Activated naive CD8-positive, alpha-beta T cell treated with anti-CD3 and anti-CD28 coated beads, Interleukin-2, amount 50 U/mL, for 16 hours (primary cell): ENCODE results near the gene TMOD2.

Experiments used
- DNase-seq: peaks from one replicate; pipeline ENCODE4 v3.0.0-alpha.2; 2020; ENCODE audit warnings: low read depth, low spot score

The TMOD2 gene

DNA sequence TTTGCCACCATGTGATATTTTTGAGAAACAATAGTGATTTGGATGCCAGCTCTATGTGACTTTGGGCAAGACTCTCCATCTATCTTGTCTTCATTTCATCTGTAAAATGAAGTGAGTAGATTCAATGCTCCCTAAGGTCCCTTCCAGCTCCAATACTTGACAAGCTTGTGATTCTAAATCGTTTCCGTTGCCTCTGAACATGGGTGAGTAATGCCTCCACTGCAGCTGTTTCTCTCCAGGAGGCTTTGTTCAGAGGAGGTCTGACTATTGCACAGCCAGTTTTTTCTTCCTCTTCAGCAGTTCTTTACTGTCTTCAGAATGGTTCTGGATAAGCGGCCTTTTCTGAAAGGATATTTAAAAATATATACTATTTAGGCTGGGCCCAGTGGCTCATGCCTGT lies 63.2 kb downstream of the TMOD2 start:
- DNase-seq: no peak

DNA sequence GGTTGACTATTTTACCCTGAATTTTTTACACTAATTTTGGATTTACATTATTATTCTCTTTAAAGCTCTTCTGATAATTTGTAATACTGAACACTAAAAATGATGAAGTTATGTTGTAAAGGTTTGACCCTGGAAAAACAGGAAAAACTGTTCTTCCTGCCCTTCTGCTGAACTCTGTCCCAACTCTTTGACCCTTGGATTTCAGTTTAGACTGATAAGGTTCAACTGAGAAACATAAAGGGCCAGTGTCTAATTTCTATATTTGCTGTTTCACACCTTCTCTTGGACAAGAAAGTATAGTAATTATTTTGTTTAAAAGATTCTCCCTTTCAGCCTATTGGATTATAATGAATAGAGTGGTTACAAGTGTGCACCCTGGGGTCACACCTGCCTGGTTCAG lies 65.2 kb downstream of the TMOD2 start:
- no peak for DNase-seq

DNA sequence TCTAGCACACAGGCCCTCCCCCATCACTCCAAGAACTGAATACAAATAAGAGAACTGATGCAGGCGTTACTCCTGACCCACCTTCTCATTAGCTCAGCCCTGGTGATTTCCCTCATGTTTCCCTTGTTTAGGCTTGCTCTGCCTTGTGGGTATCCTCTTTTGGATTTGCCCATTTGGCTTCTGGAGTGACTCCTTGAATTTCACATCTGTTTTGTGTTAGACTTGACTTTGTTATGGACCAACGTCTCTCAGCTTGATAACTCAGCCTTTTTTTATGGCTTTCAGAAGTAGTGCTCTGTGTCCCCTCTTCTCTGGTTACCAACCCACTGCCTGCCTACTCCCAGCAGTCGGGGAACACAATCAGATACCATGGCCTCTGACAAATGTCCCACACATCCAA lies 66.8 kb downstream of the TMOD2 start:
- no peak for DNase-seq

DNA sequence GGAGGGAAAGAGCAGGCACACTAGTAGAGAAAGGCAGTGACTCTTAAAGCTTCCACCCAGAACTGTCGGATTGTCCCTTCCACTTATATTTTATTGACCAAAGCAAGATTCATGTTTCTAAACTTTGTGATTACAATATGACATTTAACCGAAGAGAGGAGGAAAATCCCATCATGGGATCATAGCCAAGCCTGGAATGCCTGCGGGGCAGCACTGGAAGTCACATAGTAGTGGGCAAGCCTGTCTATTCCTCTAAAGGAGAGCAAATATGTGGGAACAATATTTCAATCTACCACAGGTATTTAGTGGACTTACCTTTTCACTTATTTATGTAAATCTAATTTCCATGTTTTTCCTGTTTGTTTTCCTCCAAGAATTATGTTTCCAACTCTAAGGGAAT lies 74.3 kb downstream of the TMOD2 start:
- no peak for DNase-seq

DNA sequence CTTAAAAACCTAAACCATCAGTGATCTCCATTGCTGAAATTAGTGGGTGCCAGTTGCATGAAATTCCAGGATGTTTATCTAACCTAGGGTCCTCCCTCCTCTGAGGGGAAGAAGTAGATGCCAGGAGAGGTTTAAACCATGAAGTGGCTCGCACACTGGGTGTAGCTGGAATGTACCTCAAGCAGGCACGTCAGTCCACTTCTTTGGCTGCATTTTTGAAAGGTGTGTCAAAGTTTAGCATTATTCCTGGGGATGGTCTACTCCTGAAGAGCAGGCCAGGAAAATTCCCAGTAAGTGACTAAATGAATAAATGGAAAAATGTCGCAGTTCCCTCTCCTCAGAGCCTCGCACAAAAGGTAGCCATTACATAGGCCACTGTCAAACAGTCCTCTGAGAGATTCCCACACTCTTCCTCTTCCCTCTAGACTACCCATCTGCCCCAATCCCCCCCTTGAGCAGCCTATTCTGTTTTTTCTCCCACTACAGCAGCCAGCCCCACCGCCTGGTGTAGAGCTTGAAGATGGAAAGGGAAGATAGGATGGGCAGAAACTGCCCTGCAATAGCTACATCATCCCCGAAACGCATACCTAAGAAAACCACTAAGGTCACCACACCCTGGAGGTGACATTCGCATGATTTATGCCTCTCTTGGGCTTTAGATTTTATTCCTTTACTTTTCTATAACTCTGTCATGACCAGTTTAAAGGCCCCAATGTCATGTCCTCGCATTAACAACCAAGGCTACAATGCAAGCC lies 77.4 kb downstream of the TMOD2 start:
- DNase-seq: no peak

DNA sequence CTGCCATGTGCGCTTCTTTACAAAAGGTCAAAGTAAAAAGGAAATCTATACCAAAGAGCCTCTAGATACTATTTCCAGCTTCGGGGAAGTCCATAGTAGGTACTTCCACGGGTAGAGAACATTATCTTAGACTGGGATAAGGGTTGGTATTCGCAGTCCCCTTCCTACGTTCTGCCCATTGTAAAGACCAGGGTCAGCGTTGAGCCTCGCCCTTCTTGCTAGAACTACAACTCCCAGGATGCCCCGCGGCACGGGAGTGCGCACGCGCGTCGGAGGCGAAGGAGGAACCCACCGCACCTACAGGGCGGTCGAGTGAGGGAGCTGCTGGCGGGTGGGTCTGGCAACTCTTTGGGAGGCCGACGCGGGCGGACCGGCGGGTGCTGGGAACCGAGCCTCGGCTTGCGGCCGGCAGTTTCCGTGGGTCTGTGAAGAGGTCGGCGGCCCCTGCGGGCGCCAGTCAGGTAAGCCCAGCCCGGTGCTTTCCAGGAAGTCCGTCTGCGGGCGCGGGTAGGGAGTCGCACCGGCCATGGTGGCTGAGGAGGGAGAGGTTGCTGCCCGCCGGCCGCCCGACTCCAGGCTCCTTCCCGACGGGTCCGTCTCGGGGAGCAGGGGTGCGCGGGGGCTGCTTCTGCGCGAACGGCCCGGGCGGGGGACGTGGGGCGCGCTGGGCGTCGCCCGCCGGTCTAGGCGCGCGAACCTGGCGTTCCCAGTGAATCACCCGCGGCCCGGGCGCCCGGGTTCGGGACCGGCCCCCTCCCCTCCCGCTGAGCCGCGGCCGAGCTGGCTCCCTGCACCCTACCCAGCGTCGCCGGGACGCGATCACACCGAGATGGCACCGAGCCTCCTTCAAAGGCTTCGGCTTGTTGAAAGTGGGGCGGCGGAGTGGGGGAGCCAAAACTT lies 78.2 kb downstream of the TMOD2 start, which contains the start of gene TMOD3:
Gene TMOD3, plus strand, starts transcription at position 278 of the 900 bp plus-strand sequence. CDS start 33,232 bp downstream, outside the sequence.
- peak; percentile 76 for DNase-seq

DNA sequence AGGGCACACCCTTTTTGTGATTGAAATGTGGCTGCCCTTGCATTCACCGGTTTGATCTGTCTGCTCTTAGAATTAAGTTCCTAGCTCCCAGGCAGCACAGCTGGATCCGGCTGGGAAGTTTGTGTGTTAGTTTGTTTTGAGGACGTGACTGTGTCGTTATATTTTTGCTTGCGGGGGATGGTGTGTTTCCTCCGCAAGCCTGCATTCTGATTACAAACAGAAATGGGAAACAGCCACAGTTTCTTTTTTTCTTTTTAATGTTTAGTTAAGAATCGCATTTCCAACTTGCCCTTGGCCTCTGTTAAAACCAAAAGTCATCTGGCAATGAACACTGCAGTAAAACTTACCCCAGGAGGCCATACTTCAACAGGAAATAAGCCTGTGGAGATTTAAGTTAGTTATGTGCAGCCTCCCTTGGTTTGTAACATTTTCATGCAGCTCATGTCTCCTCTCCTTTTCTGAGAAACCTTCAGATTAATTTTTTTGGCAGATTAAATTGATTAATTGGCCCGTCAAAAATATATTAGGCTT lies 78.9 kb downstream of the TMOD2 start:
- DNase-seq: no peak

DNA sequence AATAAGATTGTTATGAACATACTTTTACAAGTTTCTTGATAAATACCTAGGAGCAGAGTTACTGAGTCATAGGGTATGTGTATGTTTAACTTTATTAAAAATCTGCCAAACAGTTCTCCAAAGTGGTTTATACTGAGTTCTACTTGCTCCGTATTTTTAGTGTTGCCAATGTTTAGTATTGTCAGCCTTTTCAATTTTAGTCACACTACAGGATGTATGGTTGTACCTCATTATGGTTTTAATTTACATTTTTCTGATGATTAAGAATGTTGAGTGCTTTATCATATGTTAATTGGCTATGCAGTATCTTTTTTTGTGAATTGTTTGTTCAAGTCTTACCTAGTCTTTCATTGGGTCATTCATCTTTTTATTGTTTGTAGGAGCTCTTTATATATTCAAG lies 82.4 kb downstream of the TMOD2 start:
- no peak for DNase-seq

DNA sequence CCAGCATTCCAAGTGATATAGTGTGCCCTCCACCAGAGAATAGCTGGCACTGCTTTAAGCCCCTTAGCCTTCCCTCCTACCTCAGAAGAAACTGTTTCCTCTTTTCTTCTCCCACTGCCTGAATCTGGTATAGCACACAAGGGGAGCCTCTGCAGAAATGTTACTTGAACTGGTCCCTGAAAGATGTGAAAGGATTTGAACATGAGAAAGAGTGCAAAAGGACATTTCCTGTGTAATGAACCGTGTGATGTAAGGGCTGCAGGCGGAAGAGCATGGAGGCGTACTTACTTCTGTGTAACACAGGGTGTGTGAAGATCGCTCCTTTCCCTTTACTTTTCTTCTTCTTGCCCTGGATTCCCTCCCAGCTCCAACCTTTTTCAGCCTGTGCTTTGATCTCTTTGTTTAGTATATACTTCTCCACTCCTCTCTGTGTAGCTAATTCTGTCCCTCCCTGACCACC lies 86.4 kb downstream of the TMOD2 start:
- no peak for DNase-seq

DNA sequence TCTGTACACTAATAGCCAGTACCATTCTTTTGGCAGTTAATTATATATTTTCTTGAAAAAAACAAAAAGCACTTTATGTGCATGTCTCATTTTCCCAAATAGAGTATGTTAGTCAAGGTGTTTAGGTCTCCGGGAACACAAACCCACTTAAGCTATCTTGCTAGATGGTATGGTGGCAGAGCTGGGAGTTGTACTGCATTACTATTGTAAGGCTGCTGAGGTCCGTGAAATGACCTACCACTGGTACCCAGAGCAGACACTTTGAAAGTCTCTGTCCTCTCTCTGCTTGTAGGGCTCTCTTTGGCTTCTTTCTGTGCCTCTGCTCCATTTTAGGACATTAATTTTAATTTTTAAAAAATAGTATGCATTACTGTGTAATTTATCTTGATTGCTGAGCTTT lies 86.9 kb downstream of the TMOD2 start:
- no peak for DNase-seq

DNA sequence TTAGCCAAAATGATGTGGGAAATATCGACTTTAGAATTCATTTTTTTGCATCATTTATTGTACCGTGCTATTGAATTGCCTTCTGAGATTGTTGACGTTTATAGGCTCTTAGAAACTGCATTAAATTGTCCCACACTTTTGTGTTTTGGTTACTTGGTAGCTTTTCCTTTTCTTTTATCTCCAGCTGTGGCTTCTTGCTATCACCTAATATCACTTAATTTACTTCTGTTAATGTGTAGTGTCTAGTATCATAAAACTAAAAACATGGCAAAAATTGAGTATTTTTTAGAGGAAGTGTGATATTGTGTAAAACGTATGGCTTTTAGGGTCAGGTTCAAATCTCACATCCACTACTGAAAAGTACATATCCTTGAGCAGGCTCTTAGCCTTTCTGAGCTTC lies 89.3 kb downstream of the TMOD2 start:
- DNase-seq: no peak

DNA sequence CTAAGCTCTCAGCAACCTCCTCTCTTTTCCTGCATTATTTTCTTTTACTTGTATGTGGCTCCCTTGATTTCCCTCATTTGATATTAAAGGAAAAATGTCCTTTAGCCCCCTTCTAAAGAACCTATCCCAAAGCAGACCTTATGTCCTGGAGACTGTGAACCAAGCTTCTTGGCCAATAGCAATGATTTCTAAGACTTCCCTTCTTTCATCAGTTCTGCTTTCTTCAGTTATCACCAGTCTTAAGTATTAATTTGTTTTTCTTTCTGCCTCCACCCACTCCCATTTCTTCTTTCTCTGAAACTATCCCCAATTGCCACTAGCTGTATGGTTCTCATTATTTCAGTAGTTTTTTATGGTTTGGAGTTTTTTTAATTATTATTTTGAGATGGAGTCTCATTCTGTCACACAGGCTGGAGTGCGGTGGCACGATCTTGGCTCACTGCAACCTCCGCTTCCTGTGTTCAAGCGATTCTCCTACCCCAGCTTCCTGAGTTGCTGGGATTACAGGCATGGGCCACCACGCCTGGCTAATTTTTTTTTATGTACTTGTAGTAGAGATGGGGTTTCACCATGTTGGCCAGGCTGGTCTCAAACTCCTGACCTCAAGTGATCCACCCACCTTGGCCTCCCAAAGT lies 90.1 kb downstream of the TMOD2 start:
- DNase-seq: no peak

DNA sequence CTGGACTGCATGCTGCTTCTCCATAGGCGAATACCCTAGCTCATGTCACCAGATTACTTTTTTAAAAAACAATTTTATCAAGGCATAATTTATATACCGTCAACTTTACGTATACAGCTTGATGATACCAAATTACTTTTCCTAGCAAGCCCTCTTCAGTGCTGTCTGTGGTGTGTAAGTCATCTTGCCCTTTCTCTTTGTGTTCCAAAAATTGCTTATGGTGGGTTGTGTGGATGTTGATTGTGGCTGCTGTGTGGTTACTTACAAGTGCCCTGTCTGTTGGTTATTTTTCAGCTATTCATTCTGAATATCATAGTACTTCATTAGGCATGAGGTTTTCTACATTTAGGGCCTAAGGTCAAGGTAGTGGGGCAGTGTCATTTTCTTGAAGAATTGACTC lies 90.9 kb downstream of the TMOD2 start:
- DNase-seq: no peak

DNA sequence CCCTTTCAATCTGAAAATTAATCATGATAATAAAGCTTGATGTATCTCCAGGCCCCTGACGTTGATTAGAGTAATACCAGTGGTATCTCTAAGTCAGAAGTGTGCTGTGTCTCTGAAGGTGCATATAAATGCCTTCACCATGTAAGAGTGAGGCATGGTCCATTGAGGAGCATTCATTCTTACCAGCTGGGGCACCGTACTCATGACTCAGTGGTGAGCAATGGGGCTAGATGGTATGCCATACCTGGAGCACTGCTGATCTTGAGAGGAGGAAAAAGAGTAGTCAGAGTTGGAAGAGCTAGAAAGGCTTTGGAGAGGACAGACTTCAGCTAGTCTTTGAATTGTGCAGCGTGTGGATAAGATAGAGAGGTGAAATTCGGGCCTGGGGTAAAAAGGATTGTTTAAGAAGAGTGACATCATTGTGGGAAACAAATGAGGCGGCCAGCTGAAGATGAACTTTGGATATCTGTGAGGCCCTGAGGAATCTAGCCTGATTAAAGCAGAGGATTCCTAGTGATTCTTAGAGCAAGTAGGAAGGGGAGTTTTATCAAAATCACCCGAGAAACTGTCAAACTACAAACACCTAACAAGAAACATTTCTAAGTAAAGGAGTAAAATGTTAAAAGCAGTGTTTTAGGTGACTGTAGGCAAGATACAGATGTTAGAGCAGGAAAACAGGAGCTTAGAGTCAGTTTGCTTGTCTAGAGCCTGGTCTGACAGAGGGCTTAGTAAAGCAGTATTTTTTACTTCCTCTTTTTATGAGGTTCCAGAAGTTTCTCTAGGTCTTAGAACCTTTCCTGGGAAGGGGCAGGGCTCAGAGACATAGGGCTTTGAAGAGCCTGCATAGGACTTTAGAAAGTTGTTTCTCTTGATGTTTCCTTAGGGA lies 91.7 kb downstream of the TMOD2 start:
- DNase-seq: no peak

DNA sequence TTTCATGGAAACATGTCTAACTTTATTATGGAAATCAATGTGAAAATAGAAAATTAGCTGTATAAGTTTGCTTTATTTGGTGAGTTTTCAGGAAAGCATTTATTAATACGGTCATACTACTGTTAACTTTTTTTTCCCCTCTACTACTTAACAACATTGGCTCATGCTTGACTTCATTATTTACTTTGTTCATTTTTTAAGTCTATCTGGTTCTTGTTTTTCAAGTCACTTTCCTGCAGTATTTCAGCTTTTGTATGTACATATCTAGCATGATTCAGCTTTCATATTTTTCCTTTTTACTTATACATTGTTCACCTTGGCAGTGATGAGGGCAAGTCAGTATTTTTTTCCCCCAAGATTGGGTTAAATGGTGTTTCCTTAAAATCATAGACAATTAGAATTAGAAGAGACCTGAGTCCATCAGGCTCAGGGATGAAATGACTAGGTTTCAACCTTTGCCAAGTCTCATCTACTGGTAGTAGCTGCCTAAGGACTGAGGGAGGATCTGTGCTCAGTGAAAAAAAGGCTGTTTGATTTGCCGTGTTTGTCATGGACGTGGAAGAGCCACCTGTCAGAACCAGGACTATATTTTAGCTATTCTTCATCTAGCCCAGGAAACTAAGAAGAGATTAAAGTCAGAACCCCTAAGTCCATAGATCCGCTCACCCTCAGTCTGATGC lies 93.5 kb downstream of the TMOD2 start:
- DNase-seq: no peak

DNA sequence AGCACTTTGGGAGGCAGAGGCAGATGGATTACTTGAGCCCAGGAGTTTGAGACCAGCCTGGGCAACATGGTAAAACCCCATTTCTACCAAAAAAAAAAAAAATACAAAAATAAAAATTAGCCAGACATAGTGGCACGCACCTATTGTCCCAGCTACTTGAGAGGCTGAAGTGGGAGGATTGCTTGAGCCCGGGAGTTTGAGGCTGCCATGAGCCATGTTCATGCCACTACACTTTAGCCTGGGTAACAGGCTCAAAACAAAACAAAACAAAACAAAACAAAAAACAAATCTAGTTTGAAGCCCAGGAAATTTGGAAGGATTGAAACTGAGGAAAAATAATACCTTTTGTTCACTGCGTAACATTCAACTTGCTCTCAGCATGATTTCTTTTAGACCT lies 94.7 kb downstream of the TMOD2 start:
- no peak for DNase-seq

DNA sequence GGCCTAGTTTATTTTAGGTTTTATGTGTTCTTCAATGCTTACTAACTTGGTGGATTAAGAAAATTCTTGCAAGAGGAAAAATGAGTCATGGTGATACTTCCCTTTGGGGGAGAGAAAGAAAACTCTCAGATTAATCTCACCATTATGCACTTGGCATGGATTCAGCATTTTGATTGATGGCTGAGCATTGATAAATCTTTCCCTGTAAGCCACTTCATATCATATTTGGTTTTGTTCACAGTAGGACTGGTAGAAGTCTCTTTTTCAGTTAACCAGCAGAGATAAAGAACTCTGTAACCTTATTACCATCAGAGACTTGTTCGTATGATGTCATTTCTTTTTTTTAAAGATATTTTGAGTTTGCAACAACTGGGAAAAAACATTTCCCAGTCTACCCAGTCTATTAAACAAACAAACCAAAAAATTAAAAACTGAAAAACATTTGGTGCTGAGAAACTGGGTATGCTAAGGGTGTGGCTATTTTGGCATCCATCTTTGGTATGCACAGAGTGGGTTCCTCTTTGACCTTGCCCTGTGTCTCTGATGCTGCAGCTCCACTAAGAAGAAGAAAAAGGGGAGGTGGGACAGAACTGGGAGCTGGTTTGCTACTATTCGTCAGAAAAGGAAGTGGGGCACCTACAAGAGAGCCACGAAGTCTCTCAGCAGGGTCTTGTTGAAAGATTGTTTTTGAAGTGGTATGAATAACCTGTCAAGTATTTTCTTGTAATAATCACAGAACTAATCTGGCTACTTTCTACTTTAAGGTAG lies 95.2 kb downstream of the TMOD2 start:
- no peak for DNase-seq

DNA sequence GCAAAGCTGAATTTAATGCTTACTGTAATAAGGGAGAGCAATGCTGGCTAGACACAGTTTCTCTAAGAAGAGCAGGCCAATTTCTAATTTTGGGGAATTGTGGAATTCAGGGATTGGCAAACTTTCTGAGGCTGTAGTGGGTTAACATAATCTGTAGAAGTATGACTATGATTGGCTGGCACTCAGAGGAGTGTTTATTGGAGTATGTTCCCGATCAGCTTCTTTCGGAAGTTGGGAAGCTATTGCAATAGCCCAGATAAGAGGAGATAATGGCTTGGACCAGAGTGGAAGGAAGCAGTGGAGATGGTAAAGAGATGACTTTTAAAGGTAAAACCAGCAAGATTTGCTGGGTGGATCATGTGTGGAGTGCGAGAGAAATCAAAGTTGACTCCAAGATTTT lies 97.4 kb downstream of the TMOD2 start:
- no peak for DNase-seq

DNA sequence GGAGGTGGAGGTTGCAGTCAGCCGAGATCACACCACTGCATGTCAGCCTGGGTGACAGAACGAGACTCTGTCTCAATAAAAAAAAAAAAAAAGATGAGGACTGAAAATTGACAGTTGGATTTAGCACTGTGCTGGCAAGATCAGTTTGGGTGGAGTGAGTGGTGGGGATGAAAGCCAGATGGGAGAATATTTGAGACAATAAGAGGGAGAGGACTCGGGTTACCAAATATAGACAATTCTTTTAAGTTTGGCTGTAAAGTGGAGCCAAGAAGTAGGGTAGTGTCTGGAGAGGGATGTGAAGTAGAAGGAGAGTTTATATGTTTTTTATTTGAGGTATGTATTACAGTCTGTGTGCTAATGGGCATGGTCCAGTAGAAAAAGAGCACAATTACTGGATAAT lies 98.5 kb downstream of the TMOD2 start:
- DNase-seq: no peak

DNA sequence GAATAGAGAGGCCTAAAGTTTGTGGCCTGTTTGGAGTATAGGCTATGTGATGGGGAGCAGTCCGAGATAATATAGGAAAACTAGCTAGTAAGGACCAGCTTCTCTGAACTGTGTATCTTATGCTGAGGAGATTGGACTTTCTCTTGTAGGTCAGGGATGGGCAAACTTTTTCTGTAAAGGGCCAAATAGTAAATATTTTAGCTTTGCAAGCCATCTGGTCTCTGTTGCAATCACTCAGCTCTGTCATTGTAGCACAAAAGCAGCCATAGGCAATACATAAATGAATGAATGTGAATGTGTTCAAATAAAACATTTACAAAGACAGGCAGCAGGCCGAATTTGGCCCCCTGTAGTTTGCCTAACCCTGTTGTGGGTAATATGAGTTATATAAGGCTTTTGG lies 102.6 kb downstream of the TMOD2 start:
- no peak for DNase-seq
